Measurements from ENCODE around the gene TANK.

- TF ChIP-seq SIN3A (conservative IDR thresholded peaks at IDR 0.05 in 1 of 2, IDR thresholded peaks at IDR 0.05 in 1 of 2; ENCODE audit: low read depth in 1 of 2, low read length in 2 of 2) (no peak), SUZ12 (IDR thresholded peaks at IDR 0.05; ENCODE audit: low read length) (no peak), POLR2AphosphoS5 (IDR thresholded peaks at IDR 0.05; ENCODE audit: low read depth, low read length) (no peak), CTCF (IDR thresholded peaks at IDR 0.05; ENCODE audit: control extremely low read depth in 1 of 3, insufficient read depth in 1 of 3, low read depth in 1 of 3, low read length in 3 of 3) (no peak), BACH1 (IDR thresholded peaks at IDR 0.05; ENCODE audit: low read length) (no peak), TCF12 (IDR thresholded peaks at IDR 0.05; ENCODE audit: low read depth, low read length) (no peak), MAX (IDR thresholded peaks at IDR 0.05) (no peak), CREB1 (IDR thresholded peaks at IDR 0.05) (no peak), FOSL1 (IDR thresholded peaks at IDR 0.05; ENCODE audit: insufficient read depth, low read depth, low read length) (no peak), CEBPB (IDR thresholded peaks at IDR 0.05; ENCODE audit: low read depth, low read length) (no peak), SRF (IDR thresholded peaks at IDR 0.05; ENCODE audit: low read depth, low read length) (no peak), EZH2 (IDR thresholded peaks at IDR 0.05; ENCODE audit: low read depth, low read length, severe bottlenecking) (no peak)
These were observed 39.5 kb upstream of the TANK start for GRCh38 chr2:161120775-161121174.

Measured in H1 (cell line).